Neural progenitor cell (in vitro differentiated cells): Measurements from ENCODE around the gene ZMYND8. TPM values are rescaled to one million over a fixed set of nuclear protein-coding genes. Genes with fewer than 3 reads are reported as not detected.

ENCODE experiments used
- DNase-seq: peaks from one replicate; pipeline ENCODE4 v3.0.0-alpha.2; 2016; ENCODE audit warnings: low spot score
- H2AFZ ChIP-seq: fragments of 200-600 bp; sonication (generic); replicated peaks from 2 replicates; pipeline ENCODE4 v1.6.1; 2016; ENCODE audit warnings: antibody characterized with exemption
- H3F3A ChIP-seq: fragments of 200-600 bp; sonication (generic); 2 replicates; pipeline ENCODE4 v1.6.1; 2016; ENCODE audit warnings: antibody characterized with exemption, low read depth
- H3K27ac ChIP-seq: fragments of 200-600 bp; sonication (generic); 2 replicates; pipeline ENCODE4 v1.5.1; 2016; ENCODE audit warnings: mild to moderate bottlenecking
- H3K27me3 ChIP-seq: fragments of 200-600 bp; sonication (generic); 2 replicates; pipeline ENCODE4 v1.6.1; 2016; ENCODE audit warnings: mild to moderate bottlenecking, moderate library complexity
- H3K36me3 ChIP-seq: fragments of 200-600 bp; sonication (generic); 2 replicates; pipeline ENCODE4 v1.5.1; 2016
- H3K4me1 ChIP-seq: fragments of 200-600 bp; sonication (generic); 2 replicates; pipeline ENCODE4 v1.6.1; 2016; ENCODE audit warnings: mixed run types
- H3K4me2 ChIP-seq: fragments of 200-600 bp; sonication (generic); 2 replicates; pipeline ENCODE4 v1.6.1; 2016
- H3K4me3 ChIP-seq: fragments of 200-600 bp; sonication (generic); 2 replicates; pipeline ENCODE4 v1.5.1; 2016
- H3K79me2 ChIP-seq: fragments of 200-600 bp; sonication (generic); 2 replicates; pipeline ENCODE4 v1.6.1; 2016; ENCODE audit warnings: low read depth
- H3K9ac ChIP-seq: fragments of 200-600 bp; sonication (generic); 2 replicates; pipeline ENCODE4 v1.6.1; 2016
- H3K9me3 ChIP-seq: fragments of 200-600 bp; sonication (generic); 2 replicates; pipeline ENCODE4 v1.5.1; 2016; ENCODE audit warnings: low read depth
- H4K20me1 ChIP-seq: fragments of 200-600 bp; sonication (generic); 2 replicates; pipeline ENCODE4 v1.6.1; 2016; ENCODE audit warnings: low read depth
- H3K27ac Mint-ChIP-seq: 3 replicates; pipeline ENCODE4 v1.8.0; 2021; ENCODE audit warnings: mixed read lengths
- H3K27me3 Mint-ChIP-seq: 2 replicates; pipeline ENCODE4 v1.8.0; 2022; ENCODE audit warnings: low read depth, mild to moderate bottlenecking, inconsistent platforms, moderate library complexity, mixed read lengths; ENCODE audit not compliant: insufficient read depth
- H3K36me3 Mint-ChIP-seq: 3 replicates; pipeline ENCODE4 v1.8.0; 2021; ENCODE audit warnings: mixed read lengths
- H3K4me1 Mint-ChIP-seq: 3 replicates; pipeline ENCODE4 v1.8.0; 2021; ENCODE audit warnings: mixed read lengths
- H3K4me3 Mint-ChIP-seq: 3 replicates; pipeline ENCODE4 v1.8.0; 2021; ENCODE audit warnings: mild to moderate bottlenecking, moderate library complexity, mixed read lengths
- H3K9me3 Mint-ChIP-seq: 3 replicates; pipeline ENCODE4 v1.8.0; 2020; ENCODE audit warnings: mixed read lengths
- EZH2 ChIP-seq: fragments of 200-600 bp; sonication (generic); IDR thresholded peaks from 2 replicates; pipeline ENCODE4 v1.6.1; 2017; ENCODE audit warnings: antibody characterized with exemption, mild to moderate bottlenecking, moderate library complexity
- EZH2phosphoT487 ChIP-seq: fragments of 200-600 bp; sonication (generic); IDR thresholded peaks from 2 replicates; pipeline ENCODE4 v1.6.1; 2017; ENCODE audit warnings: antibody characterized with exemption
- total RNA-seq: library from RNA; depleted of rRNA; stranded (reverse); fragments of >200 nt; gene quantifications from 2 replicates; pipeline ENCODE4 v1.2.3, GENCODE V29; 2015; ENCODE audit warnings: low replicate concordance
- TF ChIP-seq, protein P1 (sequence below): fragments of 200-600 bp; sonication (generic); IDR thresholded peaks from 2 replicates; pipeline ENCODE4 v1.5.1; 2017; ENCODE audit warnings: antibody characterized with exemption, mild to moderate bottlenecking

The ZMYND8 gene
- total RNA-seq, 1 donor from 2014 or later, result 59.4 TPM

DNA sequence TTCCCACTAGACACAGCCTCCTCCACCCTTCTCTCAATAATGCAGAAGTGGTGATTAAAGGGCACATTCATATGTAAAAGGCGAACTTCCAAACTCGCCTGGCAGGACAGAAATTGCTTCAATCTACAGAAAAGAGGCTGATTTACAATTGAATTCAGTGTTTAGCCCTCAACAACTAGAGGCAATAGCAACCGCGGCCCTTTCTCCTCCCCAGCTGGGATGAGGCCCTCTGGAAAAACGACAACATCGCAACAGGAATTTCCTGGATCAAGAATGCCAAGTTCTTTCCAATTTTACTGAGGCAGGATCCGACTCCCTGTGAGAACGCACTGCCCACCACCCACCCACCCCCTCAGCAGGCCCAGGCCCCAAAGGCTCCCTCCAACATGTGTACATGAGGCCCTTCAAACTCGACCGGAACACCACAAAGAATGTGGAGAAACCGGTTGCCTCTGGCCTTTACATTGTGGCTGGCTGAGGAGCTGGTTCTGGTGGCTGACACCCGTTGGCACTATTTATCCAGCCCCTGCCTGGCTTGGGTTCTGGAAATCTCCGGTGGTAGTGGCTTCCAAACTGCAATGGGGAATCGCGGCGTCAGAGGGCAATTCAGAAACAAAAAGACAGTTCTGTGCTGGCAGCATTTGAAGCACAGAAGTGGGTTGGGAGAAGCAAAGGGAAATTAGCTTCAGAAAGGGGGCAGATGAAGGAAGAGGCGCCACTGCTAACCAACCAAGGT is 36.8 kb downstream of the ZMYND8 start:
- peaks cover 91% of the 10 kb centered on the region for H3F3A ChIP-seq
- peaks cover 96% of the 10 kb centered on the region for H4K20me1 ChIP-seq
- Mint-ChIP-seq H3K9me3 (no peaks in the 10 kb centered on the region), H3K4me3 (peak overlapping the region; percentile 74), H3K4me1 (peaks cover 86% of the 10 kb centered on the region), H3K27me3 (peaks cover 3% of the 10 kb centered on the region), H3K36me3 (peaks cover 5% of the 10 kb centered on the region), H3K27ac (peak overlapping the region; percentile 98)
- H3K9me3 ChIP-seq, result no peaks in the 10 kb centered on the region
- peak overlapping the region; percentile 97 for H3K27ac ChIP-seq
- H3K27me3 ChIP-seq, result no peaks in the 10 kb centered on the region
- TF ChIP-seq EZH2phosphoT487 (no peak), EZH2 (no peak)
- TF ChIP-seq, protein P1, sequence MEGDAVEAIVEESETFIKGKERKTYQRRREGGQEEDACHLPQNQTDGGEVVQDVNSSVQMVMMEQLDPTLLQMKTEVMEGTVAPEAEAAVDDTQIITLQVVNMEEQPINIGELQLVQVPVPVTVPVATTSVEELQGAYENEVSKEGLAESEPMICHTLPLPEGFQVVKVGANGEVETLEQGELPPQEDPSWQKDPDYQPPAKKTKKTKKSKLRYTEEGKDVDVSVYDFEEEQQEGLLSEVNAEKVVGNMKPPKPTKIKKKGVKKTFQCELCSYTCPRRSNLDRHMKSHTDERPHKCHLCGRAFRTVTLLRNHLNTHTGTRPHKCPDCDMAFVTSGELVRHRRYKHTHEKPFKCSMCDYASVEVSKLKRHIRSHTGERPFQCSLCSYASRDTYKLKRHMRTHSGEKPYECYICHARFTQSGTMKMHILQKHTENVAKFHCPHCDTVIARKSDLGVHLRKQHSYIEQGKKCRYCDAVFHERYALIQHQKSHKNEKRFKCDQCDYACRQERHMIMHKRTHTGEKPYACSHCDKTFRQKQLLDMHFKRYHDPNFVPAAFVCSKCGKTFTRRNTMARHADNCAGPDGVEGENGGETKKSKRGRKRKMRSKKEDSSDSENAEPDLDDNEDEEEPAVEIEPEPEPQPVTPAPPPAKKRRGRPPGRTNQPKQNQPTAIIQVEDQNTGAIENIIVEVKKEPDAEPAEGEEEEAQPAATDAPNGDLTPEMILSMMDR, result no peak
- no peak overlapping the region for H2AFZ ChIP-seq
- H3K4me1 ChIP-seq, result peaks cover 64% of the 10 kb centered on the region
- peak overlapping the region; percentile 3 for H3K4me3 ChIP-seq
- H3K4me2 ChIP-seq, result peak overlapping the region; percentile 60
- DNase-seq, result peak; percentile 61
- H3K36me3 ChIP-seq, result no peaks in the 10 kb centered on the region
- H3K79me2 ChIP-seq, result peaks cover 100% of the 10 kb centered on the region
- no peak overlapping the region for H3K9ac ChIP-seq

DNA sequence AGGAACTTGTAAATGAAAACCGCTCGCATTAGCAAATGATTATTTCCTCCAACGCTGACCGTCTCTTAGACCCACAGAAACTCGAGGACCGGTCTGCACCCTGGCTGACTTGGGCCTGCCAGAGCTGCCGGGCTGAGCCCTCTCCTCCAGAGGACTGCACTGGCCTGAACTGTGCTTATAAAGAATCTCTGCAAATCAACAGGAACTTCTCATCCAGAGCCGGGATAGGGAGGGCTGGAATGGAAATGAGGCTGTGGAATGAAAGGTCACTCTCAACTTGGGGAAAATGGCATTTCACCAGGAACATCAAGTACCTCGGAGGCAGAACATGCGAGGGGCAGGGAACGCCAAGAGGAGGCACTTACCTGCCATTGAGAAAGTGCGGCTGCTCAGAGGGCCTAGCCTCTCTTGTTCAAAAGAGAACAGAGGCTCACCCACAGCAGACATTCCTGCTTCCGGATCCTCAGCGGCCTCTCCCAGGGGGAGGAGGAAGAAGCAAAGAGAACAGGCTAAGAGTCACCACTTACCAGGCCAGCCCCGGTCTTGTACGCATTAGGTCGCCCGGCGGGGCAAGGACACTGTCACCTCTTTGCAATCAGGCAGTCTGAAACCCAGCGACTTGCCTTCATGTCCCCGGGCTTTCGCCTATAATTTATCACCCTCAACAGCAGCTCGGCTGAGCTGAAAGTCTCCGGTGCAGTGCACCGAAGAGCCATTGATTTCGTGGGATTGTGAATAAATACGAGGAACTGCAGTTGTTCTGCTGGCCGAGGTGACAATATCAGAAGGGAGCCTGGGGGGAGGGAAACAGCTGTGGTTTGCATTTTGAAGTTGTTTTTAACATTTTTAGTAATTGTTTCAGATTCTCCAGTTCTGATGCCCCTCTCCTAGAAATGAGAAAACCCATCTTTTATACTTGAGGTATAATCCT is 37.6 kb downstream of the ZMYND8 start:
- H3K9me3 Mint-ChIP-seq, result no peaks in the 10 kb centered on the region
- H3K4me3 Mint-ChIP-seq, result peak overlapping the region; percentile 74
- Histone ChIP-seq H3F3A (peaks cover 91% of the 10 kb centered on the region), H3K9me3 (no peaks in the 10 kb centered on the region), H3K4me3 (peak overlapping the region; percentile 8), H3K27me3 (no peaks in the 10 kb centered on the region), H2AFZ (no peak overlapping the region), H3K27ac (peak overlapping the region; percentile 97), H3K9ac (no peak overlapping the region), H3K4me2 (peak overlapping the region; percentile 60), H3K79me2 (peaks cover 100% of the 10 kb centered on the region), H3K36me3 (no peaks in the 10 kb centered on the region), H4K20me1 (peaks cover 92% of the 10 kb centered on the region), H3K4me1 (peaks cover 67% of the 10 kb centered on the region)
- peaks cover 4% of the 10 kb centered on the region for H3K36me3 Mint-ChIP-seq
- peaks cover 88% of the 10 kb centered on the region for H3K4me1 Mint-ChIP-seq
- peak overlapping the region; percentile 98 for H3K27ac Mint-ChIP-seq
- peak; percentile 80 for DNase-seq
- TF ChIP-seq EZH2phosphoT487 (no peak), EZH2 (no peak)
- TF ChIP-seq, protein P1, result no peak
- peaks cover 3% of the 10 kb centered on the region for H3K27me3 Mint-ChIP-seq

DNA sequence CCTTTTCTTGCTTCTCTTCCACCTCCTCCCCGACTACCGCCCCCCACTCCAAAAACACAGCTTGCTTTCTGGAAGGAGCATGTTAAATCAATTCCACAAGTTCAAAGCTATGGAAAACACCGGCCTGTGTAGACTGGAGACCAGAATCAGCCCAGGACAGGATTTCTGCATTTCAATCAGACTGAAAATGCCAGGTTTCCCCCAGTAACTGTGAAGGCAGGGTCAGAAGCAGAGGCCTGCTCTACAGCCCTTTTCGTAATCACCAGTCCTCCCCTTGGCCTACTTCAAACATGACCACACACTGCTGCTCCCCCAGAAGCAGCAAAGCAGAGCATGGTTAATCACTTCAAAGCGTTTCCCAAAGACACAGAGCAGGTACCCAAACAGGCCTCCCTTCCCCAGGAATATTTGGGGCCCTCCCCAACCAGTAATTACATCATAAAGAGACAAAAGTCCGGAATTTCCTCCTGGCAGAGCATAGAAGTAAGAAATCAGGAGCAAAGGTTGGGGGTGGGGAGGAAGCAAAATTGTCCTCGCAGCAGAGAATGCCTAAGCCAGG is 38.4 kb downstream of the ZMYND8 start:
- H3K4me1 Mint-ChIP-seq, result peaks cover 81% of the 10 kb centered on the region
- Histone ChIP-seq H3K4me1 (peaks cover 64% of the 10 kb centered on the region), H4K20me1 (peaks cover 84% of the 10 kb centered on the region), H3K9ac (no peak overlapping the region), H3K27ac (peak overlapping the region; percentile 97), H3K27me3 (no peaks in the 10 kb centered on the region), H3K36me3 (no peaks in the 10 kb centered on the region), H2AFZ (no peak overlapping the region), H3K9me3 (no peaks in the 10 kb centered on the region), H3K4me3 (no peak overlapping the region), H3K4me2 (peak overlapping the region; percentile 60), H3F3A (peaks cover 88% of the 10 kb centered on the region), H3K79me2 (peaks cover 100% of the 10 kb centered on the region)
- DNase-seq, result peak; percentile 24
- H3K36me3 Mint-ChIP-seq, result peaks cover 4% of the 10 kb centered on the region
- TF ChIP-seq EZH2, result no peak
- TF ChIP-seq EZH2phosphoT487, result no peak
- TF ChIP-seq, protein P1, result no peak
- H3K9me3 Mint-ChIP-seq, result no peaks in the 10 kb centered on the region
- peak overlapping the region; percentile 74 for H3K4me3 Mint-ChIP-seq
- H3K27ac Mint-ChIP-seq, result peak overlapping the region; percentile 98
- peaks cover 3% of the 10 kb centered on the region for H3K27me3 Mint-ChIP-seq
